Measurements from ENCODE around the gene CD3D.
A peak's percentile ranks its signal among the peaks of the same experiment; 100 is the strongest.

Gene CD3D

DNA sequence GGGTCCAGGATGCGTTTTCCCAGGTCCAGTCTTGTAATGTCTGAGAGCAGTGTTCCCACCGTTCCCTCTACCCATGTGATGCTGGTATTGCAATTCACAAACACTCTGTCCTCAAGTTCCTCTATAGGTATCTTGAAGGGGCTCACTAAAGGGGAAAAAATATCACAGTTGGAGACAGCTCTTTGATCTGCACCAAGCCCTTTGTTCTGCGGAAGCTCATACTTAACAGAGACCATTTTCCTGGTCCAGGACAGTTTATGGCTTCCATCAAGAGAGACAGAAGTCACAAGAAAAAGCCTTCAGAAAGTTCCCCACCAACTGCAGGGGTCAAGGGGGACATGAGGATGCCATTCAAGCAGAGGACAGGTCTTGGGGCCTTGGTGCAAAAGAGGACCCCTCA lies 2.1 kb downstream of the CD3D start:
- Histone ChIP-seq H3K79me2 (ENCODE audit: insufficient read depth, low read length) (peaks cover 82% of the 10 kb centered on the region), H3K9ac (ENCODE audit: low read depth, low read length) (peak overlapping the region; percentile 83), H3K4me2 (ENCODE audit: insufficient read depth, low read length) (peak overlapping the region; percentile 70), H3K36me3 (ENCODE audit: insufficient read depth, low read length) (peaks cover 55% of the 10 kb centered on the region), H3K27ac (ENCODE audit: low read length) (peak overlapping the region; percentile 98), H3K9me3 (ENCODE audit: insufficient read depth, low read length, severe bottlenecking) (no peaks in the 10 kb centered on the region), H2AFZ (ENCODE audit: low read depth, low read length) (no peak overlapping the region), H3K27me3 (ENCODE audit: insufficient read depth, low read length, poor library complexity) (no peaks in the 10 kb centered on the region), H3K4me1 (ENCODE audit: insufficient read depth, low read length) (peaks cover 59% of the 10 kb centered on the region), H3K4me3 (ENCODE audit: low read depth in 1 of 2, low read length in 2 of 2) (peak overlapping the region; percentile 52 to 79), H4K20me1 (ENCODE audit: insufficient read depth, low read length) (peaks cover 31% of the 10 kb centered on the region)
- TF ChIP-seq, protein P1, sequence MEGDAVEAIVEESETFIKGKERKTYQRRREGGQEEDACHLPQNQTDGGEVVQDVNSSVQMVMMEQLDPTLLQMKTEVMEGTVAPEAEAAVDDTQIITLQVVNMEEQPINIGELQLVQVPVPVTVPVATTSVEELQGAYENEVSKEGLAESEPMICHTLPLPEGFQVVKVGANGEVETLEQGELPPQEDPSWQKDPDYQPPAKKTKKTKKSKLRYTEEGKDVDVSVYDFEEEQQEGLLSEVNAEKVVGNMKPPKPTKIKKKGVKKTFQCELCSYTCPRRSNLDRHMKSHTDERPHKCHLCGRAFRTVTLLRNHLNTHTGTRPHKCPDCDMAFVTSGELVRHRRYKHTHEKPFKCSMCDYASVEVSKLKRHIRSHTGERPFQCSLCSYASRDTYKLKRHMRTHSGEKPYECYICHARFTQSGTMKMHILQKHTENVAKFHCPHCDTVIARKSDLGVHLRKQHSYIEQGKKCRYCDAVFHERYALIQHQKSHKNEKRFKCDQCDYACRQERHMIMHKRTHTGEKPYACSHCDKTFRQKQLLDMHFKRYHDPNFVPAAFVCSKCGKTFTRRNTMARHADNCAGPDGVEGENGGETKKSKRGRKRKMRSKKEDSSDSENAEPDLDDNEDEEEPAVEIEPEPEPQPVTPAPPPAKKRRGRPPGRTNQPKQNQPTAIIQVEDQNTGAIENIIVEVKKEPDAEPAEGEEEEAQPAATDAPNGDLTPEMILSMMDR (IDR thresholded peaks at IDR 0.05; ENCODE audit: borderline replicate concordance, extremely low read depth, low read length, poor library complexity, severe bottlenecking): no peak
- no peak for TF ChIP-seq EZH2 (IDR thresholded peaks at IDR 0.05; ENCODE audit: borderline replicate concordance, low read depth, low read length, severe bottlenecking)
- peak; percentile 16 for ATAC-seq (ENCODE audit: insufficient read depth, low read depth)
- DNase-seq: peak; percentile 64

DNA sequence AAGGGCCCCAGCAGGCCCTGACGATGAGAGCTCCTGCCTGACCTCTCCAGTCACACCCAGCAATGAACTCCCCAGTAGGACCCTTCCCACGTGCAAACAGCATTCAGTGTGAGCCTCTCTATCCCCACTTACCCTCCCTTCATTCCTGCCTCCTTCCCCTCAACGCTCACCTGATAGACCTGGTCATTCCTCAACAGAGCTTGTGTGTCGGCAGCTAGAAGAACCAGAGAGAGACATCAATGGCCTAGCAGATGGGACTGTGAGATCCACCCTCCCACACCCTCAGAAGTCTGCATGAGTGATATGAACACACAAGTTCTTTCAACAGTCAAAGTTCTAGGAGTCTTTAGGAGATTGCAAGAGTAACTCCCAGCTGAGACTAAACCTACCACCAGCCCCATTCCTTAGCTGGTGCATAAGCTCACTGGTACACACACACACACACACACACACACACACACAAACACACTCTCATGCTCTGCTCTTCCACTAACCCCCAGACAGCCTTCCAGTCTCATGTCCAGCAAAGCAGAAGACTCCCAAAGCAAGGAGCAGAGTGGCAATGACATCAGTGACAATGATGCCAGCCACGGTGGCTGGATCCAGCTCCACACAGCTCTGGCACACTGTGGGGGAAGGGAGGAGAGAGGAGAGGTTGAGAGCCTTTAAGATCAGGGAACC lies 3.1 kb downstream of the CD3D start:
- Histone ChIP-seq H2AFZ (ENCODE audit: low read depth, low read length) (no peak overlapping the region), H3K4me3 (ENCODE audit: low read depth in 1 of 2, low read length in 2 of 2) (peak overlapping the region; percentile 52 to 79; a peak in 3 of 4 replicates), H3K4me2 (ENCODE audit: insufficient read depth, low read length) (peak overlapping the region; percentile 70), H3K27ac (ENCODE audit: low read length) (peak overlapping the region; percentile 98), H3K36me3 (ENCODE audit: insufficient read depth, low read length) (peaks cover 52% of the 10 kb centered on the region), H3K9me3 (ENCODE audit: insufficient read depth, low read length, severe bottlenecking) (no peaks in the 10 kb centered on the region), H4K20me1 (ENCODE audit: insufficient read depth, low read length) (peaks cover 31% of the 10 kb centered on the region), H3K4me1 (ENCODE audit: insufficient read depth, low read length) (peaks cover 65% of the 10 kb centered on the region), H3K79me2 (ENCODE audit: insufficient read depth, low read length) (peaks cover 77% of the 10 kb centered on the region), H3K9ac (ENCODE audit: low read depth, low read length) (peak overlapping the region; percentile 83), H3K27me3 (ENCODE audit: insufficient read depth, low read length, poor library complexity) (no peaks in the 10 kb centered on the region)
- no peak for TF ChIP-seq EZH2 (IDR thresholded peaks at IDR 0.05; ENCODE audit: borderline replicate concordance, low read depth, low read length, severe bottlenecking)
- TF ChIP-seq, protein P1 (IDR thresholded peaks at IDR 0.05; ENCODE audit: borderline replicate concordance, extremely low read depth, low read length, poor library complexity, severe bottlenecking): no peak
- ATAC-seq (ENCODE audit: insufficient read depth, low read depth): no peak
- DNase-seq: peak; percentile 51

DNA sequence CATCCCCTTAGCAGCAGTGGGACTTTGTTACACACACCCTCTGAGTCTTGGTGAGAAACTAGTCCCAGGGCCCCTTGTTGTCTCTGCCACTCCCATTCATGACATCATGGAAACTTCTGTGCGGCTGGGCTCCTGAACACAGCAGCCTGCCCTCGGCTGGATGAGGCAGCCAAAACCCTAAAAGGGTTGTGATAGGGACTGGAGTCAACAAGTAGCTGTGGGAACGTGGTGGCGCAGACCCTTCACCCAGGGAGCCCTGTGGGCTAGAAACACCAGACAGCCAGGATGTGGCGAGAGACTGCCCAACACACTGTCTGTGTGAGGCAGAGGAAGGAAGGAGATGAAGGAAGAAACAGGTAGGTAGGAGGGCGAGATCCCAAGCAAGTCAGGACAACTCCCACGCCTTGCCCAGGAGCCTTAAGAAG lies 3.9 kb downstream of the CD3D start:
- H3K4me2 ChIP-seq (ENCODE audit: insufficient read depth, low read length): peak overlapping the region; percentile 70
- peaks cover 31% of the 10 kb centered on the region for H4K20me1 ChIP-seq (ENCODE audit: insufficient read depth, low read length)

More for the DNA sequence above, 3.9 kb downstream of the CD3D start:
- ATAC-seq (ENCODE audit: insufficient read depth, low read depth) (peak; percentile 54), DNase-seq (peak; percentile 89)
- peaks cover 52% of the 10 kb centered on the region for H3K36me3 ChIP-seq (ENCODE audit: insufficient read depth, low read length)
- peaks cover 61% of the 10 kb centered on the region for H3K4me1 ChIP-seq (ENCODE audit: insufficient read depth, low read length)
- H3K27me3 ChIP-seq (ENCODE audit: insufficient read depth, low read length, poor library complexity): no peaks in the 10 kb centered on the region
- peaks cover 73% of the 10 kb centered on the region for H3K79me2 ChIP-seq (ENCODE audit: insufficient read depth, low read length)
- TF ChIP-seq EZH2 (IDR thresholded peaks at IDR 0.05; ENCODE audit: borderline replicate concordance, low read depth, low read length, severe bottlenecking): no peak
- TF ChIP-seq, protein P1 (IDR thresholded peaks at IDR 0.05; ENCODE audit: borderline replicate concordance, extremely low read depth, low read length, poor library complexity, severe bottlenecking): peak; percentile 17
- H3K27ac ChIP-seq (ENCODE audit: low read length): peak overlapping the region; percentile 98
- no peaks in the 10 kb centered on the region for H3K9me3 ChIP-seq (ENCODE audit: insufficient read depth, low read length, severe bottlenecking)
- peak overlapping the region in 1 of 2 experiments; percentile 79; a peak in 2 of 4 replicates for H3K4me3 ChIP-seq (ENCODE audit: low read depth in 1 of 2, low read length in 2 of 2)
- H3K9ac ChIP-seq (ENCODE audit: low read depth, low read length): peak overlapping the region; percentile 83
- no peak overlapping the region for H2AFZ ChIP-seq (ENCODE audit: low read depth, low read length)
